GM23338 (cell line): ENCODE results near the gene CHRDL1. TPM values are rescaled to one million over a fixed set of nuclear protein-coding genes. Genes with fewer than 3 reads are reported as not detected.

Experiments used
- ATAC-seq: fragments of 200-7000 bp; cut with Tn5 transposase; 3 replicates; pipeline ENCODE4 v1.9.1; 2020
- DNase-seq: peaks from one replicate; pipeline ENCODE4 v3.0.0-alpha.2; 2015; ENCODE audit warnings: low spot score
- H2AFZ ChIP-seq: fragments of 200-600 bp; sonication (generic); 2 replicates; pipeline ENCODE4 v1.8.0; 2016; ENCODE audit warnings: antibody characterized with exemption, mild to moderate bottlenecking, moderate library complexity
- H3F3A ChIP-seq: fragments of 200-600 bp; sonication (generic); replicated peaks from 2 replicates; pipeline ENCODE4 v1.8.0; 2017; ENCODE audit warnings: antibody characterized with exemption, mixed run types, low read depth
- H3K27ac ChIP-seq: fragments of 200-600 bp; sonication (generic); 2 replicates; pipeline ENCODE4 v1.6.1; 2016; ENCODE audit warnings: low read depth
- H3K27me3 ChIP-seq: fragments of 200-600 bp; sonication (generic); 2 replicates; pipeline ENCODE4 v1.8.0; 2016; ENCODE audit warnings: mild to moderate bottlenecking, mixed run types, moderate library complexity; ENCODE audit not compliant: insufficient read depth
- H3K36me3 ChIP-seq: fragments of 200-600 bp; sonication (generic); 2 replicates; pipeline ENCODE4 v1.8.0; 2016; ENCODE audit warnings: mild to moderate bottlenecking; ENCODE audit not compliant: insufficient read depth
- H3K4me1 ChIP-seq: fragments of 200-600 bp; sonication (generic); 2 replicates; pipeline ENCODE4 v1.8.0; 2016; ENCODE audit warnings: mild to moderate bottlenecking, moderate library complexity; ENCODE audit not compliant: insufficient read depth
- H3K4me2 ChIP-seq: fragments of 200-600 bp; sonication (generic); 2 replicates; pipeline ENCODE4 v1.7.1; 2017; ENCODE audit warnings: mixed run types
- H3K4me3 ChIP-seq: fragments of 200-600 bp; sonication (generic); 2 replicates; pipeline ENCODE4 v1.6.1; 2016; ENCODE audit warnings: mixed run types
- H3K79me2 ChIP-seq: fragments of 200-600 bp; sonication (generic); replicated peaks from 2 replicates; pipeline ENCODE4 v1.8.0; 2017; ENCODE audit warnings: mild to moderate bottlenecking; ENCODE audit not compliant: insufficient read depth
- H3K9me2 ChIP-seq: fragments of 200-600 bp; sonication (generic); 2 replicates; pipeline ENCODE4 v1.8.0; 2017; ENCODE audit not compliant: insufficient read depth
- H4K20me1 ChIP-seq: fragments of 200-600 bp; sonication (generic); replicated peaks from 2 replicates; pipeline ENCODE4 v1.8.0; 2017; ENCODE audit warnings: mild to moderate bottlenecking; ENCODE audit not compliant: insufficient read depth
- H3K27ac Mint-ChIP-seq: 2 replicates; pipeline ENCODE4 v1.8.0; 2020; ENCODE audit warnings: inconsistent platforms, mild to moderate bottlenecking, moderate library complexity, mixed read lengths
- H3K27me3 Mint-ChIP-seq: 3 replicates; pipeline ENCODE4 v1.8.0; 2022; ENCODE audit warnings: low read depth, mild to moderate bottlenecking, moderate library complexity, mixed read lengths, inconsistent platforms; ENCODE audit not compliant: insufficient read depth, poor library complexity
- H3K36me3 Mint-ChIP-seq: 3 replicates; pipeline ENCODE4 v1.8.0; 2021; ENCODE audit warnings: low read depth, mild to moderate bottlenecking, inconsistent platforms, moderate library complexity, mixed read lengths
- H3K4me1 Mint-ChIP-seq: 3 replicates; pipeline ENCODE4 v1.8.0; 2020; ENCODE audit warnings: mild to moderate bottlenecking, inconsistent platforms, mixed read lengths
- H3K4me3 Mint-ChIP-seq: 3 replicates; pipeline ENCODE4 v1.8.0; 2021; ENCODE audit warnings: moderate library complexity, mild to moderate bottlenecking, inconsistent platforms, mixed read lengths
- H3K9me3 Mint-ChIP-seq: 3 replicates; pipeline ENCODE4 v1.8.0; 2020; ENCODE audit warnings: moderate library complexity, mild to moderate bottlenecking, inconsistent platforms, mixed read lengths
- CREB1 ChIP-seq: fragments of 250-450 bp; sonication (Bioruptor Pico); IDR thresholded peaks from 2 replicates; pipeline ENCODE4 v1.5.0; 2020; ENCODE audit warnings: low read depth, mild to moderate bottlenecking, moderate library complexity
- ETS1 ChIP-seq: IDR thresholded peaks from 2 replicates; pipeline ENCODE4 v1.6.1; 2016; ENCODE audit warnings: antibody characterized with exemption
- EZH2 ChIP-seq: fragments of 200-600 bp; sonication (generic); IDR thresholded peaks from one replicate; pipeline ENCODE4 v1.8.0; 2017; ENCODE audit warnings: antibody characterized with exemption, mild to moderate bottlenecking, low read depth; ENCODE audit not compliant: unreplicated experiment
- EZH2phosphoT487 ChIP-seq: fragments of 200-600 bp; sonication (generic); IDR thresholded peaks from one replicate; pipeline ENCODE4 v1.8.1; 2018; ENCODE audit warnings: antibody characterized with exemption; ENCODE audit not compliant: unreplicated experiment
- JUNB ChIP-seq: IDR thresholded peaks from one replicate; pipeline ENCODE4 v1.6.1; 2016; ENCODE audit warnings: antibody characterized with exemption; ENCODE audit not compliant: unreplicated experiment
- NANOG ChIP-seq: IDR thresholded peaks from 2 replicates; pipeline ENCODE4 v1.6.1; 2016; ENCODE audit warnings: antibody characterized with exemption, borderline replicate concordance
- ZNF114 ChIP-seq: fragments of 250-450 bp; sonication (Bioruptor Pico); IDR thresholded peaks from 2 replicates; pipeline ENCODE4 v1.5.0; 2020; ENCODE audit warnings: mild to moderate bottlenecking, moderate library complexity
- ZNF462 ChIP-seq: fragments of 250-450 bp; sonication (Bioruptor Pico); IDR thresholded peaks from 2 replicates; pipeline ENCODE4 v1.5.0; 2020; ENCODE audit warnings: mild to moderate bottlenecking, moderate library complexity
- polyA plus RNA-seq: library from polyadenylated mRNA; unstranded; fragments of >200 nt; fragmentation: Nextera tagmentation; extraction: Ambion mirVana; gene quantifications from 2 replicates; pipeline ENCODE4 v1.2.1, GENCODE V29; 2016
- total RNA-seq: library from RNA; depleted of rRNA; stranded (reverse); fragments of >200 nt; shearing (Covaris generic); gene quantifications from 2 replicates; pipeline ENCODE4 v1.2.3, GENCODE V29; 2014

The CHRDL1 gene
- total and polyA plus RNA-seq, 2 experiments from 2014 or later, result 3.6 to 9.8 TPM

GRCh38 chrX:110759785-110760184 is 35.8 kb downstream of the CHRDL1 start (continued):
- TF ChIP-seq ZNF462 (CRISPR knock-in tag), result no peak

- no peaks in the 10 kb centered on the region for H3K27me3 ChIP-seq
- H3K4me1 ChIP-seq, result no peaks in the 10 kb centered on the region
- no peaks in the 10 kb centered on the region for H3K27me3 Mint-ChIP-seq
- H3K9me3 Mint-ChIP-seq, result no peaks in the 10 kb centered on the region
- no peaks in the 10 kb centered on the region for H3F3A ChIP-seq
- no peak overlapping the region for H3K4me3 Mint-ChIP-seq
- no peak overlapping the region for H3K4me2 ChIP-seq
- H3K27ac ChIP-seq, result no peak overlapping the region
- H3K36me3 Mint-ChIP-seq, result no peaks in the 10 kb centered on the region; the same call in 2 of the 3 replicates
- H3K4me3 ChIP-seq, result no peak overlapping the region
- no peaks in the 10 kb centered on the region for H3K79me2 ChIP-seq
- H3K27ac Mint-ChIP-seq, result no peak overlapping the region
- H3K36me3 ChIP-seq, result no peaks in the 10 kb centered on the region
- DNase-seq, result no peak
- H3K9me2 ChIP-seq, result no peaks in the 10 kb centered on the region
- H2AFZ ChIP-seq, result no peak overlapping the region
- no peaks in the 10 kb centered on the region for H4K20me1 ChIP-seq
- ATAC-seq, result no peak
- no peaks in the 10 kb centered on the region for H3K4me1 Mint-ChIP-seq
- TF ChIP-seq EZH2 (no peak), NANOG (no peak), ETS1 (no peak), EZH2phosphoT487 (no peak), JUNB (no peak), CREB1 (CRISPR knock-in tag) (no peak), ZNF462 (CRISPR knock-in tag) (no peak), ZNF114 (CRISPR knock-in tag) (no peak)
These were observed 36.7 kb downstream of the CHRDL1 start for GRCh38 chrX:110758781-110759422.
